Ectodermal cell (in vitro differentiated cells): ENCODE results near the gene ALPP. TPM values are rescaled to one million over a fixed set of nuclear protein-coding genes. Genes with fewer than 3 reads are reported as not detected.
"Not testable (repeated sequence)": the region's sequence is repeated elsewhere in the genome, so short reads cannot be mapped to it uniquely, and the experiment has no call there.

Experiments used
- H3K27ac ChIP-seq: 2 replicates; pipeline ENCODE4 v1.7.0; 2013; ENCODE audit warnings: mild to moderate bottlenecking, low read depth, low read length; ENCODE audit not compliant: insufficient read depth, poor library complexity, severe bottlenecking
- H3K27me3 ChIP-seq: 2 replicates; pipeline ENCODE4 v1.7.0; 2013; ENCODE audit warnings: mild to moderate bottlenecking, low read length; ENCODE audit not compliant: insufficient read depth, control insufficient read depth, poor library complexity, severe bottlenecking
- H3K36me3 ChIP-seq: one replicate; pipeline ENCODE4 v1.7.0; 2013; ENCODE audit warnings: low read length; ENCODE audit not compliant: control insufficient read depth, insufficient read depth
- H3K4me1 ChIP-seq: one replicate; pipeline ENCODE4 v1.7.0; 2013; ENCODE audit warnings: low read length; ENCODE audit not compliant: control insufficient read depth, insufficient read depth
- H3K4me3 ChIP-seq: 2 replicates; pipeline ENCODE4 v1.7.0; 2013; ENCODE audit warnings: low read depth, low read length, control low read depth; ENCODE audit not compliant: insufficient read depth
- H3K9me3 ChIP-seq: 2 replicates; pipeline ENCODE4 v1.7.0; 2013; ENCODE audit warnings: mild to moderate bottlenecking, low read length, moderate library complexity; ENCODE audit not compliant: control insufficient read depth
- WGBS, 2 experiments: methylation state at CpG; one replicate each; pipeline ENCODE4 v1.1.7; 2013; ENCODE audit warnings: missing lambda C conversion rate in 2 of 2; 5-methylcytosine and 5-hydroxymethylcytosine counted together
- polyA plus RNA-seq, 4 experiments: library from polyadenylated mRNA; stranded (reverse); fragments of 50-300 nt; gene quantifications; one replicate each; pipeline ENCODE4 v1.2.3, GENCODE V29; 2013

ALPP gene
- not detected for polyA plus RNA-seq (2013, experiment 1 of 4)
- not detected for polyA plus RNA-seq (2013, experiment 2 of 4)
- polyA plus RNA-seq (2013, experiment 3 of 4): not detected
- polyA plus RNA-seq (2013, experiment 4 of 4): not detected

DNA sequence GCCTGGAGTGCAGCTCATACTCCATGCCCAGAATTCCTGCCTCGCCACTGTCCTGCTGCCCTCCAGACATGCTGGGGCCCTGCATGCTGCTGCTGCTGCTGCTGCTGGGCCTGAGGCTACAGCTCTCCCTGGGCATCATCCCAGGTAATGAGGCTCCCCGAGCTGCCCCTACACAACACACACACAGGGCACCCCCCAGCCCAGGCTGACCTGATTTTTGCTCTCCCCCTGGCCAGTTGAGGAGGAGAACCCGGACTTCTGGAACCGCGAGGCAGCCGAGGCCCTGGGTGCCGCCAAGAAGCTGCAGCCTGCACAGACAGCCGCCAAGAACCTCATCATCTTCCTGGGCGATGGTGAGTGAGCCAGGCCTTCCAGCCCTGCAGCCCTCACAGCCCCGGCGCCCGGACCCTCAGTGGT lies at the start of gene ALPP:
TSS of gene ALPP (plus strand) at position 17 of the 417 bp plus-strand sequence. CDS start at position 69, 52 bp downstream.
- WGBS, 2 experiments: 85 to 88% methylated on average over 12 of the region's 12 CpGs
- H3K36me3 ChIP-seq, H3K27ac ChIP-seq, H3K4me3 ChIP-seq, H3K9me3 ChIP-seq, H3K4me1 ChIP-seq: not testable (repeated sequence)
- peaks cover 14% of the 10 kb centered on the region for H3K27me3 ChIP-seq

DNA sequence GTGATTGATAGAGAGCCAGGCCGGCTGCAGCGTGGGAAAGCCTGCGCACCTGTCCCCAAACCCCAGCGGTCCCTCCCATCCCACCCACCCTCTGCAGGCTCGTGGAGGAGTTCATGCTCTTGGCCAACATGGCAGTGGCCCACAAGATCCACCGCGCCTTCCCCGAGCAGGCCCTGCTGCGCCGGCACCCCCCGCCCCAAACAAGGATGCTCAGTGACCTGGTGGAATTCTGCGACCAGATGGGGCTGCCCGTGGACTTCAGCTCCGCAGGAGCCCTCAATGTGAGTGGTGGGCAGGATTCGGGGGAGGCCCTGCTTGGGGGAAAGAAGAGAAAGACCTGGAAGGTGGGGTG lies 48.9 kb upstream of the ALPP start:
- no peak overlapping the region for H3K4me3 ChIP-seq
- no peaks in the 10 kb centered on the region for H3K36me3 ChIP-seq
- H3K9me3 ChIP-seq: no peaks in the 10 kb centered on the region
- no peak overlapping the region for H3K27ac ChIP-seq
- H3K27me3 ChIP-seq: no peaks in the 10 kb centered on the region
- H3K4me1 ChIP-seq: no peaks in the 10 kb centered on the region
- WGBS, 2 experiments: 93% methylated on average over 15 of the region's 15 CpGs

- H3K4me3 ChIP-seq: no peak overlapping the region
- no peaks in the 10 kb centered on the region for H3K36me3 ChIP-seq
- no peaks in the 10 kb centered on the region for H3K27me3 ChIP-seq
- WGBS, 2 experiments: 86 to 88% methylated on average over 13 of the region's 17 CpGs
- no peaks in the 10 kb centered on the region for H3K9me3 ChIP-seq
- no peak overlapping the region for H3K27ac ChIP-seq
- H3K4me1 ChIP-seq: no peaks in the 10 kb centered on the region
Observed at GRCh38 chr2:232330068-232330999, 48.2 kb upstream of the ALPP start.

DNA sequence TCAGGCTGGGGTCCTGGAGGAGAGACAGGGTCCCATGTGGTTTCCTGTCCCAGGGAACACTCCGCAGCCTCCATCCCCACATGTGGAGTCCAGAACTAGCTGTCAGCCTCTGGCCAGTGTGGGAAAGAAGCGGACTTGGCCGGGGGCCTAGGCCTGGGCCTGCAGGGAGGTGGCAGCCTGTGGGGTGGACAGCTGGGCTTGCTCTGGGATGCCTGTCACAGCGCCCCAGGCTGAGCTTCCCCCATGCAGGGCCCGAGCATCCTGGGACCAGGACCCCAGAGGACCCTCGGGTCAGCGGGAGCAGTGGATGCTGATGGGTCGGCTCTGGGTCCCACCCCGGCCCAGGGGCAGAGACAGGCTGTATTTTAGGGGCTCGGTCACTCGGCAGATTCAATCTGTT lies 47.5 kb upstream of the ALPP start:
- not testable (repeated sequence) for H3K4me3 ChIP-seq, H3K27me3 ChIP-seq, H3K9me3 ChIP-seq, H3K4me1 ChIP-seq, H3K27ac ChIP-seq, H3K36me3 ChIP-seq
- WGBS, 2 experiments: 94 to 97% methylated on average over 11 of the region's 11 CpGs

GRCh38 chr2:232331641-232332040 lies 46.9 kb upstream of the ALPP start:
- not testable (repeated sequence) for H3K27ac ChIP-seq, H3K9me3 ChIP-seq, H3K27me3 ChIP-seq, H3K4me3 ChIP-seq, H3K36me3 ChIP-seq, H3K4me1 ChIP-seq
- 88 to 96% methylated on average over 10 to 11 of the region's 11 CpGs for WGBS, 2 experiments

DNA sequence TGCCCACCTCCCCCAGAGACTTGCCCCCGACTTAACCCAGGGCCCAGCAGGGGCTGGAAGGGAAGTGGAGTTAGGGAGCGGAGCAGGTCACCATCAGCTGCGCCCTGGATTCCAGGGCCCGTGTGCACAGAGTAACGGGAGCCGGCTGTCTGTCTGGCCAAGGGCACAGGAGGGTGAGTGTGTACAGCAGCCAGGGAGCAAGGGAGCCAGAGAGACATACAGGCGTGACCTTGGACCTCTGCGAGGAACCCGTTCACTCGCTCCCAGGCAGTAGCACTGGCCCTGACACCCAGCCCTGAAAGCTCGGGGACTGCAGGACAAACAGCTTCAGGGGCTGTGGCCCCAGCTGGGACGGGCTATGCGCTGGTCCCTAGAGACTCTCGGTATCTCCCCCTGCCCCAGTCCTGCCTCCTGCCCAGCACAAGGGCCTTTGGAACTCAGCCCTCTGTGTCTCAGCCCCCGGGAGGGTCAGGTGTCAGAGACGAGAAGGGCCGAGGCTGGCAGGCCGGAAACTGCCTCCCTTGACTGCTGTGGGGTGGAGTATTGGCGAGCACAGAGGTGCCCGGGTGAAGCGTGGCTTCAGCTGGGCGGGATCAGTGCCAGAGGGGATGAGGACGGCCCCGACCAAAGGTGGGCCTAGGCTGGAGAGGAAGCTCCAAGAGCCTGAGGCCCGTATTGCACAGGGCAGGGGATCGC lies 46.2 kb upstream of the ALPP start:
- not testable (repeated sequence) for H3K4me1 ChIP-seq

GRCh38 chr2:232332940-232333259 lies 45.7 kb upstream of the ALPP start:
- no peaks in the 10 kb centered on the region for H3K27me3 ChIP-seq
- H3K36me3 ChIP-seq: no peaks in the 10 kb centered on the region
- no peak overlapping the region for H3K4me3 ChIP-seq
- no peak overlapping the region for H3K27ac ChIP-seq
- 72 to 73% methylated on average over 5 of the region's 10 CpGs for WGBS, 2 experiments
- H3K9me3 ChIP-seq: no peaks in the 10 kb centered on the region
- H3K4me1 ChIP-seq: peaks cover 4% of the 10 kb centered on the region

More for the DNA sequence above, 46.2 kb upstream of the ALPP start:
- H3K9me3 ChIP-seq, H3K4me3 ChIP-seq, H3K27me3 ChIP-seq, H3K36me3 ChIP-seq, H3K27ac ChIP-seq: not testable (repeated sequence)
- 86 to 87% methylated on average over 21 of the region's 26 CpGs for WGBS, 2 experiments

GRCh38 chr2:232333361-232334135 lies 45.0 kb upstream of the ALPP start:
- H3K4me3 ChIP-seq: no peak overlapping the region
- H3K9me3 ChIP-seq: no peaks in the 10 kb centered on the region
- peaks cover 4% of the 10 kb centered on the region for H3K4me1 ChIP-seq
- H3K36me3 ChIP-seq: no peaks in the 10 kb centered on the region
- no peaks in the 10 kb centered on the region for H3K27me3 ChIP-seq
- H3K27ac ChIP-seq: no peak overlapping the region
- 90 to 93% methylated on average over 28 of the region's 28 CpGs for WGBS, 2 experiments

GRCh38 chr2:232334136-232334884 lies 44.2 kb upstream of the ALPP start:
- not testable (repeated sequence) for H3K4me3 ChIP-seq, H3K4me1 ChIP-seq, H3K9me3 ChIP-seq, H3K27ac ChIP-seq, H3K36me3 ChIP-seq, H3K27me3 ChIP-seq
- WGBS, 2 experiments: 95 to 96% methylated on average over 29 of the region's 33 CpGs
